NT2/D1 (cell line): Measurements from ENCODE around the gene MFAP2.

Experiments
- SUZ12 ChIP-seq: IDR thresholded peaks from 2 replicates; pipeline ENCODE4 v1.6.1; 2011; ENCODE audit not compliant: insufficient read length, insufficient read depth; ENCODE audit errors: extremely low read depth
- YY1 ChIP-seq: IDR thresholded peaks from 2 replicates; pipeline ENCODE4 v1.6.1; 2011; ENCODE audit not compliant: insufficient read length, insufficient read depth
- ZNF274 ChIP-seq: IDR thresholded peaks from 2 replicates; pipeline ENCODE4 v1.6.1; 2011; ENCODE audit warnings: mild to moderate bottlenecking, low read depth, low read length

- TF ChIP-seq YY1 (no peak), SUZ12 (no peak), ZNF274 (no peak)
Observed at GRCh38 chr1:16968372-16968771, 12.0 kb downstream of the MFAP2 start.
